Stimulated activated CD4-positive, alpha-beta T cell treated with anti-CD3 and anti-CD28 coated beads, Interleukin-15, amount 100 ng/mL, for 48 hours (primary cell): Measurements from ENCODE around the gene ATRNL1.

Source experiments
- DNase-seq, 2 donors: peaks; one replicate each; pipeline ENCODE4 v3.0.0-alpha.2; 2020; ENCODE audit warnings: low read depth in 2 of 2

Gene ATRNL1

DNA sequence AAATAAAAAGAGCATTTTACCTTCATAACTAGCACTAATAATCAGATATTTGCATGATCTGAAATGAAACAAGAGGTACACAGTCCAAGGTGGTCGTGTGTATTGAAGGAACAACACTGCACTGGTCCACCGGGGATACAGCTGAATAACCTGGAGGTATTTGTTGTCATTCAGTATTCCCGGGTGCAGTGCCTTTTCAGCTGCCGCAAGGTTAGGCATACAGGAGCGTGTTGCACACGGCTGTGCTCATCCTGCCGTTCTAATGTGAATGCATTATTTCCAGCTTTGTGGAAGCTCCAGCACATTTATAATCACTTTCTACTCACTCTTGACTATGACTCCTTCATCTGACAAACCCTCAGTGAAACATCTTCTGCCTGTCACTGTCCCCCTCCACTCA, 802.0 kb downstream of the ATRNL1 start:
- no peak for DNase-seq

DNA sequence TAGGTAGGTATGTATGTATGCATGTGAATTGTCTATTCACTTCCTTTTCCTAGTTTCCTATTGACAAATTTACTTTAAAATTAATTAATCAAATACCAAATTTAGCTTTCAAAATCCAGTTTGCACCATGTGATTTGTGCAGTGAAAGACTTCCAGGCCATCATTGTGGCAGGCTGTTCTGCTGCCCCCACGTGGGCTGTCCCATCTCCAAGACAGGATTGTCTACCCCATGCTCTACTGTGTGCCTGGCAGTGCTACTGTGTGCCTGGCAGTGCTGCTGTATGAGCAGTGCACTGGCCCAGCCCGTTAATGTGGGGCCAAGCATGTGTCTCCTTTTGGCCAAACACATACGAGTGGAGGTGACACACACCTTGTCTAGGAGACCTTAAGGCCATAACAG, 805.1 kb downstream of the ATRNL1 start:
- no peak for DNase-seq

DNA sequence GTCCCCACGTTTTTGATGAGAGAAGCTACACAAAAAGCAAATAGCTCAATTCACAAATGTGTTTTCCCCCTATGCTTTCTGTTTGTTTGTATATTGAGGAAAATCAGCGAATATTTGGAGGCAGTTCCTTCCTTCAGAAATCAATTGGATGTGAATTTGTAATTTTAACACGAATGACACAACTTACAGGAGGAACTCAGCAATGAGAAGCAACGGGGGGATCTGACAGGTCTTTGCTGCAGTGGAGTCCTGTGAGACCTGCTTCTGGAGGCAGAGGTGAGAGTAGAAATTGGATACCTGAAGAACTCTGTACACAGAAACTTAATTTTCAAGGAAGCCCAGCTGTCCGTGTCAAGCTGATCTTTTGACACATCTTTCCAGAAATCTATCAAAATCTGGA, 809.4 kb downstream of the ATRNL1 start:
- DNase-seq: no peak

DNA sequence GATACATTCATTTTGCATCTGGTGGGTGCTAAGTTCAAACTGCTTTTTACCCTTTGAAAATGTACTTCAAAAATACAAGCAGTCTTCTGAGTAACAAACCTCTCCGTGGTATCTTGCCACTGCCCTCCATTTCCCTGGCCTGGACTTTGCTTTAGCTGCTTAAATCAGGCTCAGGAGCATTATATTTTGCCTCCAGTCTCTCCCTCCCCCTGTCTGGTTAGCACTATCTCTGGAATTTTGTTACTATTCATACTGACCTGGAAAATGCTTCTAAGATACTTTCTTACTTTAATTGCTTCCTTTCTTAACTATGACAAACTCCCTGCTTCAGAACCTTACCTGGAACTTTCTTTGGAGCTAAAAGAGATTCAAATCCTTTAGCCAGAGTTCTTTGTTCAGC, 810.0 kb downstream of the ATRNL1 start:
- no peak for DNase-seq

DNA sequence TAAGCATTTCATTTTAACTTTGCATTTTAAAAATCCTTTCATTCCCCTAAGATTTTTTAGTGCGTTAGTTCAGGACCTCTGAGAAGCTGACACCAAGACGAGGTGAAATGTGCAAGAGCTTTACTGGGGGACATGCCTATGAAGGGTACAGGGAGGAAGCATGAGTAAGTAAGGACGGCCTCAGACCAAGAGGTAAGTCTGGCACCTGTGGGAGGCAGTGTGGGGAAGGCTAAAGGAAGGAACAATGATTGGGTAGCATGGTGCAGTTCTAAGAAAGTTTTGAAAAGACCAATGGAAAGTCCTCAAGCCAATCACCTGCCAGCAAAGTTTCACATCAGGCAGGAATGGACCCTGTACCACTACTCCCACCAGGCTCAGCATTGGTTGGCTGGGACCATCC, 810.7 kb downstream of the ATRNL1 start:
- no peak for DNase-seq

DNA sequence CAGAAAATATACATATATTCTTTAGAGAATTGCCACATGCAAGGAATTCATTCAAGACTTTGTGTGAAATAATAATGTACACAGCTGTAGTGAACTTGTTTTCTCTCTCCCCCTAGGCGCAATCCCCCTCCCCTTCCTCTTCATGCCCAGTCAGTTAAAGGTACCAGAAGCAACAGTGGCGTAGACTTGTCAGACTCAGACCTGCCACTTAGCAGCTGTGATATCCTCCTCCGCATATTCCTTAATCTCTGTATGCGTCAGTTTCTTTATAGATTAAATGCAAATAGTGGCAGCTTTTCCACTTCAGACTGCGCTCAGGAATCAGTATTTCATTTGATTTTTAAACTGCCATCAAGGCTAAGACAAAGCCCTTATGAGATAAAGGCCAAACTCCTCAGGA, 815.9 kb downstream of the ATRNL1 start:
- DNase-seq: no peak

DNA sequence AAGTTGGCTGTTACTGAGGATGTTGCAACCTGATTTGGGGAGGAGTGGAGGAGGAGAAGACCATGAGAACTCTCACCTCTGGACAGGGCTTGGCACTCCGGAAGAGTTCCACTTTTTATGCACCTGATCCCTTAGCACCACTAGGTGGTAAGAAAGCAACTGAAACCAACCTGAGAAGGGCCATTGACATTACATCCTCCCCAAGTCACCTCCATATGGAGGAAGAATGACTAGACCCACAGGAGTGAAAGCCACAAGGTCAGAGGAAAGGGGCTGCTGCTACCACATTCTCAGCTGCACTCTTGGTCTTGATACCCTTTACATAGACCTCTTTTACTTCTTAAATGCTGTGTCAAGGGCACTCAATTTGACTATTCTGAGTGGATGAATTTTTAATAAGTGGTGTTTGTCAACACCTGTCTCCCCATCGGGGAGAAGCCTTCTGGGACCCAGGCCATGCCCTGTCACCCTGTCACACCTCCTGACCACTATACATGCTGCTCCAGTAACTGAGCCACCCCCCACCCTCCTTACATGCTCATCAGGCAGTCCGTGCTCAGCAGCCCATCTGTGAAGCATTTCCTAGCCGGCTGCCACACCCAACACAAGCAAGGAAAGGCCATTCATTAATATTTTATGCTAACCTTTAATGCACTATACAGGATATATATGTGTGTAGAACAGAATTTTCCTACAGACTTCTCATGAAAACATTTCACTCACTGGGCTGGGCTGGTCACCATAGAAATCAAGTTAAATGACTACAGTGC, 817.0 kb downstream of the ATRNL1 start:
- no peak for DNase-seq

DNA sequence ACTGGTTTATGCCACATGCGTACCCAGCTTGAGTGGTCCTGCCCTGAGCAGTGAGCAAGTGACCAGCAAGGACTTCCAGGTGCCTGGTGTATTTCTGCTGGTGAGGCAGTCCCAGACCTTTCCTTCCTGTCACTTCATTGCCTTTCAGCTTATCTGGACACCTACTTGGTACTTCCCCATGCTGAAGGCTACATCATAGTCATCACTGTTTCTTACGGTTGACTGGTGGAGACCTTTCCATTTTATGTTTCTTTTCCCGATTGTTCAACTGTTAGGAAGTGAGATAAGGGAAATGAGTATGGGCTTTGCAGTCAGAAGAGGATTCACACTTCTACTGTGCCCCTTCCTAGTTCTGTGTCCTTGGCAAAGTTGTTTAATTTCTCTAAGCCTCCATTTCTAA, 821.3 kb downstream of the ATRNL1 start:
- no peak for DNase-seq

DNA sequence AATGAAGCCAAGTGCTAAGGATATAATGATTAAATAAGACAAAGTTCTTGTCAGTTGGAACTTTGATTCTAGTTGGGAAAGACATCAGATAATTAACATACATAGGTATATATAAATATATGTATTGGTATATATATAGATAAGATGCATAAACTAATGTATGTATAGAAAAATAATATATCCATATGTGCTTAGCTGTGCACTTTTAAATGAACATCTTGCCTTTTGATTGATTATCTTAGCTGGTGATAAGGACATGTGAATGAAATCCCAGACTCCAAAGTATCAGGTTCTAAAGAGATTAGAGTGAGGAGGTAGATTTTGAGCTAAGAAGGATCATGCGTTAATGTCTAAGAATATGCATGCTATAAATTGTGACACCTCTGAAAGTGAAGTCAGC, 822.3 kb downstream of the ATRNL1 start:
- DNase-seq: no peak

DNA sequence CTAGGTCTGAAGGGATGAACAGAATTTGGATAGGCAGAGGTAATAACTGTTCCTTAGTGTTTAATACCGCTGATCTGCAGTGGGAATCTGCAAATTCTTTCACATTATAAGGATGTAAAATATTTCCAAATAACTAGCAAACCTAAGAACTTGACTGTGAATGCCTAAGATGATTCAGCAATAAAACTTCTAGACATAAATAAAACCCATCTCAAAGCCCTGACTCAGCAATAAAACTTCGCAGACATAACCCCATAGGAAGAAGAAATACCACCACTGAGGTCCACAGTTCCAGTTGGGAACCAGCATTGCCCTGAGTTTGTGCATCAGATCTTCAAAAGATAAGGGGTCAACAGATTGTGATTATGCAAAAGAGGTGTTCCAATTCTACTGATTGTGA, 825.6 kb downstream of the ATRNL1 start:
- no peak for DNase-seq

DNA sequence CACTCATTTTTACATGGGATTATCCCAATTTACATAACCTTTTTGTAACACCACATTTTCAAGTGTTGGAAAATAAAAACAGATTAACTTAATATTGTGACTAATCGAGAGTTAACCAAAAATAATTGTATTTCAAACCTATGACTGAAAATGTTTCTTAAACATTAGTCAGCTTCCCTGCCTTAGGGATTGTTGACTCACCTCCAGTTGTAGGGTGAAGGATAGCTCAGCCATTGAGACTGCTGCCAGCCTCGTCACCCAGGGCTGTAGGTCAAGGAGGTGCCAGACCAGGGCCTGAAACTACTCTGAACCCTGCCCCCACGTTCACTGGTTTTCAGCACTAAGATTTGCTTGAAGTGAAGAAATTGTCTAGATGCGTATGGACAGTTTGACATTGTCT, 828.6 kb downstream of the ATRNL1 start:
- DNase-seq: no peak

DNA sequence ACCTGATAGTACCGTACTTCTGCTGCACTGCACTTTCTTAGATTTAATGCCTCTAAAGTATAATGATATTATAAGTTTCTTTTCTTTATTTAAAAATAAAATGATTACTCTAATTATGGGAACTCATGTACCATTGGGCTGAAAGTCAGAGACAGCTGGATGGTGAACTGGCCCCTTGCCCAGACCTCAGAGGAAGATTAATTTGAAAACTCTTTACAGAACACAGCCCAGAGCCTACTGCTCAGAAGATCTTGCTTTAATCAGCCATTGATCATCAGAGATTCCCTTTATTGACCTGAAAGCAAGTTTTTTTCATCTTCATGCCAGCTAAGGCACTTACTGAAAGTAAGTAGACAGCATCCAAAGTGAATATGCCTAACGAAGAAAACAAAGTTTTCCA, 838.1 kb downstream of the ATRNL1 start:
- DNase-seq: no peak

DNA sequence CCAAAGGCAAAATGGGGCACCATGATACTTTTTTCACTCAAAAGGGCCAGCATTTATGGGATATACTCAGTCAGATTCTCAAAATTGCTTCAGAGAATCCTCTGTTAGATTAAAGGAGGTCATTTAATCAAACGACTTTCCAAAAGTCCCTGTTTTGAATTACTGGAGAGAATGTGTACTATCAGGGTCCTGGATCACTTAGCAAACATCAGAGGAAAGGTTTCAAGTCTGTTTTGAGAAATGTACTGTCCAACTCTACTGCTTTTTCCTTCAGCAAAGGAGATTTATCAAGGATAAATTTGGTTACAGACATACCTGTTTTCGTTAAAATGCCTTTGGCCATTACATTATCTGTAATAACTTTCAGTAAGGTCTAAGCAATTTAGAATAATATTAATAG, 838.9 kb downstream of the ATRNL1 start:
- DNase-seq: no peak

DNA sequence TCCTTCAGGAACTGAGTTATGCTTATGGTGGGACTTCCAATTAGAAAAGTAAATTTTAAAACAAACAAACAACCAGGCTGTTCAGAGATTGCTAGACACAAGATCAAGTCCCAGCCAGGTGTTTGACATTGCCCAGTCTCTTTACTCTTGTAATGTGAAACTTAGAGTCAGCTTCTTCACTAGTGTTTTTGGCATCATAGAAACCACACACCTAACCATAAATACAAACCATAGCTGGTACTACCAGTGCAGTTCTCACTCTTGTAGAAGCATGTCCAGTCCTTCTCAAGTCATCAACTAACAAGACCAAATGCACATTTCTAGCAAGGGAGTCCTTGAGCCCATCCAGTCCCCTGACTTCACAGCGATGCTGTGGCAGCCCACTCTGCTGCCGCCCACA, 839.9 kb downstream of the ATRNL1 start:
- DNase-seq: no peak

DNA sequence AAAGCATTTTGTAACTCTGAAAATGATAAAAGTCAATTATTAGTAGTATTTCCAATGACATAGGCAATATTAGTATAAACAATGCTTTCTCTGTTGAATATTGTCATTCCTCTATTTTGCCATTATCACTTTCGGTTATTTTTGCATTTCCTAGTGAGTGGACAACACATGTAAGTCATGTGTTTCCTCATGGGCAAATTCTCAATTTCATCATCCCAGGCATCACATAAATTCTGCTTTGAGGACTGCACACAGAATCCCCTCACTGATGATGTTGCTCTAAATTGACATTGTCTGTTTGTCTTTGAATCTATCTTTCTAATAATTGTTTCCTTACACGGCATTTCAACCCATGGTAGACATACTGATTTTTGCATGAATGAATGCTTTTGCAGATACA, 842.6 kb downstream of the ATRNL1 start:
- DNase-seq: no peak

DNA sequence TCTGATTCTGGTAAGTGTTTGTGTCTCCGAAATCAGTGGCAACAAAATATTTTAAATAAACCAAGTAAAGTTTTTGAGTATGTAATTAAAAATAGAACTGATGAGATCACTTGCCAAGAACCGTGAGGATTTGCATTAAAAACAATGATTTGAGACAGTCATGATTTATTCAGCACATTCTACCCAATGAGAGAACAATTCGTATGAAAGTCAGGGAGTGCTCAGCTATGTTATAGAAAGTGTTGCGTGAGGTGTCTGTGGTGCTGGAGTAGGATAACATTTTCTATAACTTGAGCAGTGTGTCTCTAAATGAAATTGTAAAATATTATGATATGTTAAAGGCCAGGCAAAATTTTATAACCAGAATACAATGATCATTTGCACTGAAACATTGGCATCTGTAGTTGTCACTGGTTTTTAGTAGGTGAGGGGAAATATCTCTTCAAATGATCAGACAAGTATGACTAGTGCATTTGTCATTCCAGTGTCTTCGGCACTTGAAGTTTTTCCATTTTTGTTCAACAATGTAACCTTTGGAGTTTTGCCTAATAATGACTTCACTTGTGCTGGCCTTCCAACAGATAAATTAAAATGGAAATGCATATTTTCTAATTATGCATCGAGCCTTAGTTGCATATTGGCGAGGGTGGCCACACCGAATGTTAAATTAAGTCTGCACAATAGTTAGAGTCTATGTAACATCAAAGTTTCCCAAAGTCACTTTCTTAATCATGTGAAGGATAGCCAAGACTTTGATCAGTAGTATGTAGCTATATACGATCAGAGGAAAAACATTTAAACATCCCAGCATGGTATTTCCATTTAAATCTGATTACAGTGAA, 844.0 kb downstream of the ATRNL1 start:
- no peak for DNase-seq

DNA sequence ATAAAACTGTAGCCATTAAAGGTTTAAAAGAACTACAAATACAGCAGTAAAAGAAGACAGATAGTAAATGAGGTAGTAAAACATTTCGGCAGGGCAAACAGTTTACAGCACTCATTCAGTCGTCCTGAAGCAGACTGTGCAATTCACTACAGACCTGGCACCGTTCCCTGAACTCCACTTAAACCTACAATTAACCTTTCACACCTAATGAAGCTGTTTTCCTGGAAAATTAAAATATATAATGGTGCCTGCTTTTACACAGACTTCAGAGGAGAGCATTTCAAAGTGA, 844.5 kb downstream of the ATRNL1 start:
- DNase-seq: no peak

DNA sequence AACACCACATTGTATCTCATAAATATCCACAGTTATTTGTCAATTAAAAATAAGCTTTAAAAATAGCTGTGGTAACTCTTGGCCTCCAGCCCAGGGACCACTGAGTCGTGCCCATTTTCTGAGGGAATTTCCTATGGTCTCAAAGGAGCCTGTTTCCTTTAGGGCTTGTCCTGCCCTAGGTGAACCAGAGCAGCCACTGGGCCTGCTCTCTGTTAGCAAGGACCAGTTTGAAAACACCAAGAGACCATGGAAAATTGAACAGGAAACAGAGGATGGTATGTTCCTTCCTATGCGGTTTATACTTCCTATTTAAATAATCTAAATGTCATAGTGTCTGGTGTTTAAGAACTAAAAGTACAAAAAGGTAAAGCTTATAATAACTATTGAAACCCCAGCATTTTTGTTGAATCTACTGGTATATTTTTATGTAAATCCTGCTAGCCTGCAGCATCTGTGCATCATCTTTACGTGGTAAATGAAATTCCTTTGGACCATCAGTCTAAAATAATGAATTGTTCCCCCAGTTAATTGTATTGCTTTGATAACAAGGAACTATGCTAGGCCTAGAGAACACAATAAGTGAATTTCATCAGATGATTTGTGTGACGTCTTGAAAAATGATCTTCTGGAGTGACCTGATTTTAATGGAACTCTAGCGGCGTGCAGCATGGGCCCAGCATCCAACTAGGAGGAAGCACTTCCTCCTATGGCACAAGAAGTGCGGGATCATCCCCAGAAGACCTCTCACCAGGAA, 846.1 kb downstream of the ATRNL1 start:
- no peak for DNase-seq

DNA sequence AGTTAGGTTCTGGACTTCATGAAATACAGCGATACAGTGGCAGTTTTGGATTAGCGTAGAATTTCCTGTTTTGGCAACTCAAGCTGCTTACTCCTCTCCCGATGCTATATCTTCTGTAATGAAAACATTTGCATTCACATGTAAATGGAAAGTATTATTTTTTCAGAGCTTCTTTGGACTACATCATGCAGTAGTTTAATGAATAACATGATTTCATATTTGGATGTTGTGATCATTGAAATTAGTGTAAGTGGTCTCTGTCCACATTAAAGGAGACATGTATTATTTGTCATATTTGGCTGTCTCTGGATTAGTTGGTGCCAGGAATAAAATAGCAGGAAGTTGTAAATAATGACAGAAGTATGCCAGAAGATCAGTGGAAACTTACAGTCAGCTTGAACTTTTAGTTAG, 848.2 kb downstream of the ATRNL1 start:
- no peak for DNase-seq

DNA sequence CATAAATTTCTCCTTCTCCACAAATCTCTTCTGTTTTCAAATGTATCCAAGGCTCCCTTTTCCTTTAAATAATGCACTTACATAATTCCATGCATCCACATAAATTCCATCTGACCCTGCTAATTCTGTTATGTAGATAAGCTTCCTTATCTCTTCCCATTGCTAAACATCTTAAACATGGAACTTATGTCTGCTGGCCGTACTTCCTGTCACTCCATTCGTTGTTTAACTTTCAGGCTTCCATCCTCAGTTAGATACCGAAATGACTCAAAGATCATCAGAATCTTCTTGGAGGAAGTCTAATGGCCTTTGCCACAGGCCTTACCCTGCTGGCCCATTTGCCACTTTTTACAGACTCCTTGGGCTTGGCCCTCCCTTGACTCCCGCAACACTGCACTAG, 848.9 kb downstream of the ATRNL1 start:
- no peak for DNase-seq

DNA sequence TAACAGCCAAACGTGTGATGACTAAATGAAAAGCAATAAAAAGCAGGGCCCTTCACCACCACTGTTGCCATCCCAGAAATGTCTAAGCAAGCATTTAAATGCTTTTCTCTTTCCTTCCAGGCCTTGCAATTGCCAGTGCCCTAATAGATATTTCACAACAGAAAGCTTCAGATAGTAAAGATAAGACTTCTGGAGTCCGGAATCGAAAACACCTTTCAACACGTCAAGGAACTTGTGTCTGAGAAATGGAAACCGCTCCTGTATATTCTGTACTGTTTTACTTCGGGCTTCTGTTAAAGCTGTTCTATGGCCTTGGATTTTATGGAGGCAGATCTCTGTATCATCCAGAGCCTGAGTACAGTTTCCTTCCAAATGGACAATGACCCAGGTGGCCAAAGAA, 851.4 kb downstream of the ATRNL1 start:
- no peak for DNase-seq

DNA sequence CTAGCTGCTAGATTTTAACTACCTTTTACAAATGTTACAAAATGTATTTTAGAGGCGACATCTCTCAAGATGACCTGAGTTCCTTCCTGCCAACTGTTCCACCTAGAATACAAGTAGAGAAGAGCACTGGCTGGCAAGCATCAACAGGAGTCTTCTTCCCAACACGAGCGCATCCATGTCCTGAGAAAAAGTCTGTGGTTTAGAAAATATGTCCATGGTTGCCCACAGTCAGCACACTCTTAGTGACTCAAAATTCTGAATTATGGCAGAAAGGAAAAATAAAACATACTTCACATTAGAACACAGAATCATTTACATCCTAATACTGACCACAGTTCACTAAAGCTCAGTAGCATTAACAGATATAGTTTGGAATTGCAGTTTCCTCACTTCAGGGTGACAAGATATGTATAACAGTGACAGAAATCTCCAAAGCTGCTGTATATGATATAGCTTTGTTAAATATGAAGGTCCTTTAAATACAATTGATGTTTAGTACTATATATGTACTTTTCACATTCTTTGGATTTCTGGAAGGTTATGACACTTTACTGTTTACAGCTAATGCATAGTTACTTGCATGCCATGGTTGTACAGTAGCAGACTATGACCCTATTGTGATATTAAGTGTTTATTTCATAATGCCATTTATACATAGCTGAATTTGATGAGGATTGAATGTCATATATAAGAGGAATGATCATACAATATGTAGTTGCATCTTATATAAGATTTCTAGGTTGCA, 852.7 kb downstream of the ATRNL1 start:
- DNase-seq: no peak
